H1 (cell line): ENCODE data around the gene IL17RE.

Source experiments
- ASH2L ChIP-seq: fragments of 200-600, 300-600 bp; sonication (generic); IDR thresholded peaks from one replicate; pipeline ENCODE4 v1.7.1; 2017; ENCODE audit warnings: low read length
- ATF2 ChIP-seq: IDR thresholded peaks from 2 replicates; pipeline ENCODE4 v1.6.1; 2012; ENCODE audit warnings: low read length, inconsistent platforms
- CHD2 ChIP-seq: IDR thresholded peaks from 2 replicates; pipeline ENCODE4 v1.6.1; 2012; ENCODE audit warnings: low read length, improper control_type of control experiment
- CTCF ChIP-seq, 3 experiments: IDR thresholded peaks; 1 replicate in 2 of 3; 2 replicates in 1 of 3; pipeline versions ENCODE4 v1.5.1 to v1.6.1; 2011; ENCODE audit warnings: low read length in 3 of 3, mild to moderate bottlenecking in 3 of 3, inconsistent platforms in 2 of 3, low read depth in 1 of 3, moderate library complexity in 1 of 3; ENCODE audit not compliant: insufficient read depth in 1 of 3; ENCODE audit errors: control extremely low read depth in 1 of 3
- EZH2 ChIP-seq: fragments of 200-600 bp; sonication (generic); IDR thresholded peaks from 2 replicates; pipeline ENCODE4 v1.7.1; 2012; ENCODE audit warnings: low read depth, mild to moderate bottlenecking, moderate library complexity, low read length, inconsistent platforms; ENCODE audit not compliant: severe bottlenecking
- GABPA ChIP-seq: IDR thresholded peaks from 2 replicates; pipeline ENCODE4 v1.6.1; 2011; ENCODE audit warnings: mild to moderate bottlenecking, low read length, moderate library complexity, borderline replicate concordance; ENCODE audit not compliant: insufficient read depth
- KDM5A ChIP-seq: fragments of 200-600 bp; IDR thresholded peaks from 2 replicates; pipeline ENCODE4 v1.7.1; 2012; ENCODE audit warnings: mild to moderate bottlenecking, low read length, inconsistent platforms, mixed read lengths
- POLR2A ChIP-seq, 2 experiments: IDR thresholded peaks; 1 replicate in 1 of 2; 2 replicates in 1 of 2; pipeline ENCODE4 v1.6.1; 2011; ENCODE audit warnings: low read depth in 2 of 2, low read length in 2 of 2, mild to moderate bottlenecking in 2 of 2; ENCODE audit errors: control extremely low read depth in 1 of 2
- RFX5 ChIP-seq: IDR thresholded peaks from 2 replicates; pipeline ENCODE4 v1.6.1; 2011; ENCODE audit warnings: low read depth, low read length, improper control_type of control experiment, borderline replicate concordance
- SRF ChIP-seq: IDR thresholded peaks from 2 replicates; pipeline ENCODE4 v1.6.1; 2011; ENCODE audit warnings: mild to moderate bottlenecking, low read depth, low read length, moderate library complexity
- TAF1 ChIP-seq: IDR thresholded peaks from 2 replicates; pipeline ENCODE4 v1.6.1; 2011; ENCODE audit warnings: mild to moderate bottlenecking, low read depth, low read length
- USF2 ChIP-seq: IDR thresholded peaks from 2 replicates; pipeline ENCODE4 v1.6.1; 2011; ENCODE audit warnings: low read length, improper control_type of control experiment

DNA sequence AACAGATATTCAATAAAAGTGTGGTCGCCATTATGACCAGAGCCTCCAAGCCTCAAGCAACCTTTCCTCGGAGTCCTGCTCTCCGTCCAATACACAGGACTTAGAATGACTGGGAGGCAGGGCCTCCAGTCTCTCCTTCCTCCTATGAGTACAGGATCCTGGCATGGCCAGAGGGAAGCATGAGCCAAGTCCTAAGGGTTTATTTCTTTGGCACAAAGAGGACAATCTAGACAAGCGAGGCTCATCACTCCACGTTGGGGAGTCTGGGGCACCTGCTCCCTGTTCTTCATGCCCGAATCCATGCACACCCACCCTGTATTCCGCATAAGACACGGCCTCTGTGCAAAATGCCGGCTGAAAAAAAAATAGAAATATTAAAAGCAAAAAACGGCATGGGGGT lies 42.7 kb downstream of the IL17RE start:
- TF ChIP-seq TAF1 (no peak), CTCF (IDR thresholded peaks at IDR 0.05; ENCODE audit: control extremely low read depth in 1 of 3, insufficient read depth in 1 of 3, low read depth in 1 of 3, low read length in 3 of 3) (no peak), POLR2A (IDR thresholded peaks at IDR 0.05; ENCODE audit: control extremely low read depth in 1 of 2, low read depth in 2 of 2, low read length in 2 of 2) (no peak), RFX5 (no peak), GABPA (no peak), ATF2 (no peak), KDM5A (no peak), EZH2 (no peak), ASH2L (no peak), SRF (no peak), USF2 (no peak), CHD2 (no peak)
